GM21528 (cell line): ENCODE results near the gene FZR1.

Experiments used
- ATAC-seq: cut with Tn5 transposase; IDR thresholded peaks from one replicate; pipeline ENCODE4 v1.9.1; 2021; ENCODE audit warnings: mild to moderate bottlenecking, moderate library complexity; ENCODE audit not compliant: unreplicated experiment, low FRiP score

Gene FZR1

GRCh38 chr19:3505598-3506383, at the start of gene FZR1:
Gene FZR1, plus strand, starts transcription at chr19:3506311. Its CDS starts 16,679 bp downstream, at chr19:3522990.
- ATAC-seq, result peak; percentile 80

- no peak for ATAC-seq
Observed at GRCh38 chr19:3456925-3457527, 49.1 kb upstream of the FZR1 start.

GRCh38 chr19:3457528-3458228, 48.4 kb upstream of the FZR1 start:
- ATAC-seq, result no peak

GRCh38 chr19:3458229-3459088, 47.7 kb upstream of the FZR1 start:
- no peak for ATAC-seq

GRCh38 chr19:3459089-3459881, 46.8 kb upstream of the FZR1 start:
- ATAC-seq, result no peak

GRCh38 chr19:3459965-3460582, 46.0 kb upstream of the FZR1 start:
- no peak for ATAC-seq

GRCh38 chr19:3462991-3463713, 43.0 kb upstream of the FZR1 start:
- no peak for ATAC-seq

- ATAC-seq, result no peak
Observed at GRCh38 chr19:3463714-3464586, 42.2 kb upstream of the FZR1 start.

- no peak for ATAC-seq
Observed at GRCh38 chr19:3464587-3465235, 41.4 kb upstream of the FZR1 start.

- ATAC-seq, result no peak
Observed at GRCh38 chr19:3465552-3465951, 40.6 kb upstream of the FZR1 start.

- no peak for ATAC-seq
Observed at GRCh38 chr19:3466635-3467034, 39.5 kb upstream of the FZR1 start.

- ATAC-seq, result no peak
Observed at GRCh38 chr19:3467437-3468198, 38.5 kb upstream of the FZR1 start.

- ATAC-seq, result no peak
Observed at GRCh38 chr19:3468211-3468610, 37.9 kb upstream of the FZR1 start.

GRCh38 chr19:3469638-3470499, 36.2 kb upstream of the FZR1 start:
- ATAC-seq, result no peak

GRCh38 chr19:3470500-3471128, 35.5 kb upstream of the FZR1 start:
- ATAC-seq, result no peak
